ENCODE data around the gene LEKR1. TPM values are rescaled to one million over a fixed set of nuclear protein-coding genes. Genes with fewer than 3 reads are reported as not detected.

Gene LEKR1
- total and polyA plus RNA-seq, 2 donors (not counting 3 experiments of a cell fraction or from before 2014, with no cell fraction given), result 0.07 to 0.64 TPM

DNA sequence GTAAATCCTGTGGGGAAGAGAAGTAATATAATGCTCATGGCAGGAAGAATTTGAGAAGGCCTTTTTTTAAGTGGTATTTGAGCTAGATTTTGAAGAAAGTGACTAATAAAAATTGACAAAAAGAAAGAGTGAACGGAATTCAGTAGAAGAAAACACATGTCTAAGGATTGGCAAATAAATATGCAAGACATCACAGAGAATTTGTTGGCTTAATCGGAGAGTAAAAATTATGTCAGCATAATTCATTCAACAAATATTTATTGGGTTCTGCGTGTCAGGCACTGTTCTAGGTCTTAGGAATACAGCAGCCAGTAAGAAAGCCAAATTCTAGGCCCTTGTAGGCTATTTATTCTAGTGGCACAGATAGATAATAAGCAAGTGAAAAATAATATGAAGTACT is 33.6 kb upstream of the LEKR1 start:
- dilution Hi-C loops (cut with MboI; ENCODE audit: extremely low pct_ligation_motif_present, low sequenced_read_pairs), result no loop called here
- no peaks in the 10 kb centered on the region for H3K79me2 ChIP-seq (ENCODE audit: control insufficient read depth, insufficient read depth, low read length)
- no peak for FAIRE-seq
- intact Hi-C loops (cut with micrococcal nuclease), result no loop called here
- no peaks in the 10 kb centered on the region for H4K20me1 ChIP-seq (replicated peaks; ENCODE audit: control insufficient read depth, extremely low read depth, insufficient read depth, low read length)
- TF ChIP-seq JUN (IDR thresholded peaks at IDR 0.05; ENCODE audit: borderline replicate concordance, insufficient read depth, insufficient read length, low read depth) (no peak), POLR2AphosphoS5 (IDR thresholded peaks at IDR 0.05; ENCODE audit: insufficient read depth, low read depth, low read length) (no peak), GATA2 (IDR thresholded peaks at IDR 0.05; ENCODE audit: insufficient read depth, insufficient read length, low read depth, low read length) (no peak), POLR2A (IDR thresholded peaks at IDR 0.05; ENCODE audit: low read depth, low read length) (no peak), MYC (IDR thresholded peaks at IDR 0.05; ENCODE audit: low read depth, low read length) (no peak), FOS (IDR thresholded peaks at IDR 0.05; ENCODE audit: borderline replicate concordance, insufficient read depth, low read length) (no peak), EZH2 (IDR thresholded peaks at IDR 0.05; ENCODE audit: borderline replicate concordance, low read depth, low read length, severe bottlenecking) (no peak)
- TF ChIP-seq, protein P1, sequence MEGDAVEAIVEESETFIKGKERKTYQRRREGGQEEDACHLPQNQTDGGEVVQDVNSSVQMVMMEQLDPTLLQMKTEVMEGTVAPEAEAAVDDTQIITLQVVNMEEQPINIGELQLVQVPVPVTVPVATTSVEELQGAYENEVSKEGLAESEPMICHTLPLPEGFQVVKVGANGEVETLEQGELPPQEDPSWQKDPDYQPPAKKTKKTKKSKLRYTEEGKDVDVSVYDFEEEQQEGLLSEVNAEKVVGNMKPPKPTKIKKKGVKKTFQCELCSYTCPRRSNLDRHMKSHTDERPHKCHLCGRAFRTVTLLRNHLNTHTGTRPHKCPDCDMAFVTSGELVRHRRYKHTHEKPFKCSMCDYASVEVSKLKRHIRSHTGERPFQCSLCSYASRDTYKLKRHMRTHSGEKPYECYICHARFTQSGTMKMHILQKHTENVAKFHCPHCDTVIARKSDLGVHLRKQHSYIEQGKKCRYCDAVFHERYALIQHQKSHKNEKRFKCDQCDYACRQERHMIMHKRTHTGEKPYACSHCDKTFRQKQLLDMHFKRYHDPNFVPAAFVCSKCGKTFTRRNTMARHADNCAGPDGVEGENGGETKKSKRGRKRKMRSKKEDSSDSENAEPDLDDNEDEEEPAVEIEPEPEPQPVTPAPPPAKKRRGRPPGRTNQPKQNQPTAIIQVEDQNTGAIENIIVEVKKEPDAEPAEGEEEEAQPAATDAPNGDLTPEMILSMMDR (IDR thresholded peaks at IDR 0.05; ENCODE audit: extremely low read depth in 1 of 2, insufficient read depth in 1 of 2, low read depth in 1 of 2, low read length in 2 of 2), result no peak
- TF ChIP-seq, protein P2, sequence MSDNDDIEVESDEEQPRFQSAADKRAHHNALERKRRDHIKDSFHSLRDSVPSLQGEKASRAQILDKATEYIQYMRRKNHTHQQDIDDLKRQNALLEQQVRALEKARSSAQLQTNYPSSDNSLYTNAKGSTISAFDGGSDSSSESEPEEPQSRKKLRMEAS (IDR thresholded peaks at IDR 0.05; ENCODE audit: insufficient read depth, insufficient read length), result no peak
- H3K9me3 ChIP-seq (replicated peaks; ENCODE audit: control insufficient read depth, insufficient read depth, low read length), result no peaks in the 10 kb centered on the region
- no peaks in the 10 kb centered on the region for H3K36me3 ChIP-seq (ENCODE audit: control insufficient read depth in 2 of 2, extremely low read depth in 1 of 2, insufficient read depth in 2 of 2, low read length in 2 of 2)
- no peaks in the 10 kb centered on the region for H3K9me1 ChIP-seq (replicated peaks; ENCODE audit: control insufficient read depth, extremely low read depth, insufficient read depth, low read length)
- H3K9ac ChIP-seq (replicated peaks; ENCODE audit: extremely low read depth, insufficient read depth, low read length), result no peak overlapping the region
- DNase-seq (ENCODE audit: low read depth, low spot score), result no peak
- ChIA-PET POLR2A (no interaction called here), CTCF (interaction anchor here (1.3 to 1.4 kb wide), 2 partner anchors 25 to 117 kb away, joined by 3 to 4 read pairs; no protein-coding TSS in a partner anchor)
- peaks cover 26% of the 10 kb centered on the region for H3K4me1 ChIP-seq (ENCODE audit: control insufficient read depth, extremely low read depth, insufficient read depth, low read length)
- no peak overlapping the region for H3K27ac ChIP-seq (ENCODE audit: insufficient read depth, low read depth, low read length)
- H2AFZ ChIP-seq (ENCODE audit: low read depth, low read length), result no peak overlapping the region
- BruUV-seq (replicated peaks), result no TSS peak
- H3K27me3 ChIP-seq (ENCODE audit: control insufficient read depth in 2 of 2, insufficient read depth in 2 of 2, low read length in 2 of 2), result no peaks in the 10 kb centered on the region
- H3K4me3 ChIP-seq (replicated peaks in 1 of 3; ENCODE audit: insufficient read depth in 1 of 3, low read depth in 1 of 3, low read length in 3 of 3), result no peak overlapping the region
- no peak overlapping the region for H3K4me2 ChIP-seq (ENCODE audit: insufficient read depth, low read length)

Measured in endothelial cell of umbilical vein (primary cell).